ENCODE data around the gene CFAP61. TPM values are rescaled to one million over a fixed set of nuclear protein-coding genes. Genes with fewer than 3 reads are reported as not detected.

CFAP61 gene
- total and polyA plus RNA-seq, 11 donors = 12.1 to 102 (median 41.8) TPM

DNA sequence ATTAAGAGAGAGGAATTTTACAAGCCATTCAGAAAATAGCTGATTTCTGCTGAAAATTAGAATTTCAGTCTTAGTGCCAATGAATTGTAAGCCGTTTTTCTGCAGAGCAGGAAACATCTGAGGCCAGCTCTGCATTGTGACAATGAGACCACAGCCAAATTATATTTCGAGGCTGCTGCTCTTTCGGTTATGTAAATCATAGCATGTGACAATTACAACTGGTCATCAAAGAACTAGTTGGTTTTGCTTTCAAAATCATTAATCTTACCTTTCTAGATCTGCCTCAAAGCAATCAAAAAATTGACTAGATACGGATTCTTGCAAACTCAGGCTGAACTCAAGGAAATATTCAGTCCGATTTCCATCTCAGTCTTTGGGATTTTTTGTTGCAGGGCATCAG, 282.2 kb downstream of the CFAP61 start:
- no peak for TF ChIP-seq CTCF (IDR thresholded peaks at IDR 0.05)

GRCh38 chr20:20338133-20338730, 285.9 kb downstream of the CFAP61 start:
- Histone ChIP-seq H3K27me3 (peaks cover 0 to 3% (median 0%) of the 10 kb centered on the region in 9 donors), H3K36me3 (no peaks in the 10 kb centered on the region), H3K4me1 (peaks cover 0 to 3% (median 0%) of the 10 kb centered on the region in 12 donors), H3K9me3 (peaks cover 0 to 4% (median 0%) of the 10 kb centered on the region in 12 donors), H3K4me3 (no peak overlapping the region), H3K27ac (no peak overlapping the region)
- TF ChIP-seq CTCF (IDR thresholded peaks at IDR 0.05) = no peak
- TF ChIP-seq POLR2A (IDR thresholded peaks at IDR 0.05) = no peak
- intact Hi-C loops (cut with DNase I) = no loop called here
- ATAC-seq (no peak), DNase-seq (no peak)
- 89 to 92% (median 90%) methylated on average over 14 of the region's 14 CpGs for WGBS, 4 donors

More for the DNA sequence above, 282.2 kb downstream of the CFAP61 start:
- peak overlapping the region in 1 of 12 donors; percentile 34 for H3K27ac ChIP-seq
- peaks cover 0 to 21% (median 0%) of the 10 kb centered on the region in 12 donors for H3K4me1 ChIP-seq
- no peak for ATAC-seq
- intact Hi-C loops (cut with DNase I) = no loop called here
- no peak for DNase-seq
- H3K4me3 ChIP-seq = no peak overlapping the region
- WGBS, 4 donors = 61 to 63% (median 62%) methylated on average over 5 of the region's 5 CpGs
- no peaks in the 10 kb centered on the region for H3K36me3 ChIP-seq
- peaks cover 0 to 3% (median 0%) of the 10 kb centered on the region in 9 donors for H3K27me3 ChIP-seq
- peaks cover 0 to 4% (median 0%) of the 10 kb centered on the region in 12 donors for H3K9me3 ChIP-seq

DNA sequence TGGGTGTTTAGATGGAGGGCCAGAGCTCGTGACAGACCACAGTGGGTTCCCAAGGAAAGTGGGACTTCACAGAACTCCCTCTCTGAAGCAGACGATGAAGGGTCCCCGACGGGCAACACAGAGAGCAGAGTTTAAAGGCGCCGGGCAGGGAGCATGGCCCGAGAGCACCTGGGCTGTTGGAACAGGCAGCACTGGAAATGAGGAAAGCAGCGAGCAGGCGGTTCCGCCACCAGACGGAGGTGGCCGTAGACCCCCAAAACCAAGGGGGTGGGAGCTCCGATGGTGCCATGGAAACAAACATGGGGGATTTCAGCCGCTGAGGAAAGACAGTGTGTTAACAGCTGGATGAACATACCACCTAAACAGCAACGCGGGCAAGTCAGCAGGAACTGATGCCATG, 288.1 kb downstream of the CFAP61 start:
- Histone ChIP-seq H3K4me1 (no peaks in the 10 kb centered on the region), H3K27me3 (no peaks in the 10 kb centered on the region), H3K4me3 (no peak overlapping the region), H3K9me3 (peaks cover 0 to 2% (median 0%) of the 10 kb centered on the region in 12 donors), H3K36me3 (no peaks in the 10 kb centered on the region), H3K27ac (no peak overlapping the region)
- ATAC-seq (no peak), DNase-seq (no peak)
- intact Hi-C loops (cut with DNase I) = loop anchor here in 1 of 10 donors (10.0 kb wide), 1 partner anchor 74 kb away; no protein-coding TSS in a partner anchor
- WGBS, 4 donors = 90% methylated on average over 16 of the region's 16 CpGs
- TF ChIP-seq POLR2A (IDR thresholded peaks at IDR 0.05) (no peak), CTCF (IDR thresholded peaks at IDR 0.05) (no peak)

DNA sequence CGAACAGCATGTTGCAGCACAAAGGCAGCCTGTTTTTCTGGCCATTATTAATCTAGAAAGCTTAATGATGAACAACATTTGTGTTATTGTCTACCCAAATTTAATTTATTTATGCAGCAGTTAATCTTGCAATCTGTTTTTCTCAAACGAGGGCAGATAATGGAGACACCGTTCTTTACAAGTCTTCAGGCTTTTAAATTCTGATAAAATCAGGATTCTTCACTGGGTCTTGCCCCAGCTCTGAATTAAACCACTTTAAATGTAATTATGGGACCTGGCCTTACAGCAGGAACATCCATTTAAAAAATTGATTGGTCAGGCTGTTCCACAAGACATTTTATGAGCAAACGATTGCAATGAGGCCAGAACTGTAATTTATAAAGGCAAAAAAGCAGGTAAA, 289.0 kb downstream of the CFAP61 start:
- H3K36me3 ChIP-seq = no peaks in the 10 kb centered on the region
- no peak for ATAC-seq
- no peak for DNase-seq
- TF ChIP-seq POLR2A (IDR thresholded peaks at IDR 0.05) (no peak), CTCF (IDR thresholded peaks at IDR 0.05) (no peak)
- 73 to 78% (median 73%) methylated on average over 4 of the region's 4 CpGs for whole genome bisulfite sequencing, 4 donors
- intact Hi-C loops (cut with DNase I) = loop anchor here in 1 of 10 donors (10.0 kb wide), 1 partner anchor 73 kb away; no protein-coding TSS in a partner anchor
- no peaks in the 10 kb centered on the region for H3K9me3 ChIP-seq
- H3K27me3 ChIP-seq = no peaks in the 10 kb centered on the region
- no peaks in the 10 kb centered on the region for H3K4me1 ChIP-seq
- no peak overlapping the region for H3K4me3 ChIP-seq
- H3K27ac ChIP-seq = no peak overlapping the region

All from heart left ventricle (tissue), 16 donors.